GM18951 (cell line): Measurements from ENCODE around the gene RABGGTA.
A peak's percentile ranks its signal among the peaks of the same experiment; 100 is the strongest.

Experiments
- POLR2A ChIP-seq: IDR thresholded peaks from 4 replicates; pipeline ENCODE4 v1.6.1; 2011; ENCODE audit warnings: mild to moderate bottlenecking; ENCODE audit not compliant: insufficient read length, insufficient read depth; ENCODE audit errors: extremely low read depth
- in situ Hi-C: fragments of 300-500 bp; cut with MboI; formaldehyde crosslinking; loops from one replicate; pipeline ENCODE4 v1.12.0; 2022; ENCODE audit warnings: low sequenced_read_pairs, mixed read lengths, inconsistent platforms; ENCODE audit not compliant: unreplicated experiment

Gene RABGGTA

GRCh38 chr14:24310265-24310645 lies 38.9 kb upstream of the RABGGTA start:
- in situ Hi-C loops, result no loop called here

GRCh38 chr14:24309538-24310264 lies 38.3 kb upstream of the RABGGTA start, which contains the start of gene LTB4R2:
Gene LTB4R2, plus strand, starts transcription at chr14:24310140. Its CDS starts 525 bp downstream, at chr14:24310665.
- in situ Hi-C loops, result no loop called here

More at GRCh38 chr14:24310265-24310645, 38.9 kb upstream of the RABGGTA start:
- no peak for TF ChIP-seq POLR2A

GRCh38 chr14:24308342-24309124 lies 37.1 kb upstream of the RABGGTA start:
- in situ Hi-C loops, result no loop called here
- TF ChIP-seq POLR2A, result no peak

More at GRCh38 chr14:24309538-24310264, 38.3 kb upstream of the RABGGTA start, which contains the start of gene LTB4R2:
- TF ChIP-seq POLR2A, result no peak

GRCh38 chr14:24307575-24308341 lies 36.4 kb upstream of the RABGGTA start, which contains the start of gene CIDEB:
Gene CIDEB, minus strand, starts transcription at chr14:24307977. Its CDS starts 119 bp downstream, at chr14:24307858.
- no peak for TF ChIP-seq POLR2A
- in situ Hi-C loops, result no loop called here

GRCh38 chr14:24307156-24307574 lies 35.8 kb upstream of the RABGGTA start:
- in situ Hi-C loops, result no loop called here
- no peak for TF ChIP-seq POLR2A

- in situ Hi-C loops, result no loop called here
- TF ChIP-seq POLR2A, result no peak
Observed at GRCh38 chr14:24304019-24304387, 32.6 kb upstream of the RABGGTA start.

GRCh38 chr14:24300326-24300980 lies 29.1 kb upstream of the RABGGTA start:
- in situ Hi-C loops, result no loop called here
- no peak for TF ChIP-seq POLR2A

GRCh38 chr14:24299255-24300191 lies 28.1 kb upstream of the RABGGTA start, which contains the start of the genes DHRS1 and NOP9:
Gene DHRS1, minus strand, starts transcription at chr14:24299780. Its CDS starts 674 bp downstream, at chr14:24299106.
Gene NOP9, plus strand, starts transcription at chr14:24299850. Its CDS starts 105 bp downstream, at chr14:24299955.
- TF ChIP-seq POLR2A, result peak; percentile 82
- in situ Hi-C loops, result loop anchor here (5.0 kb wide), 1 partner anchor 57 kb away; the partner anchor contains the start of gene TINF2

GRCh38 chr14:24298892-24299254 lies 27.5 kb upstream of the RABGGTA start:
- in situ Hi-C loops, result loop anchor here (5.0 kb wide), 1 partner anchor 57 kb away; the partner anchor contains the start of gene TINF2
- TF ChIP-seq POLR2A, result no peak

GRCh38 chr14:24297190-24297964 lies 26.0 kb upstream of the RABGGTA start:
- in situ Hi-C loops, result loop anchor here (5.0 kb wide), 1 partner anchor 55 kb away; the partner anchor contains the start of gene TINF2

More at GRCh38 chr14:24297190-24297964, 26.0 kb upstream of the RABGGTA start:
- no peak for TF ChIP-seq POLR2A
